ENCODE data around the gene ATP8B4.

- TF ChIP-seq ZNF8 (CRISPR knock-in tag; IDR thresholded peaks at IDR 0.05) (no peak), ZNF565 (CRISPR knock-in tag; conservative IDR thresholded peaks at IDR 0.05; ENCODE audit: low read depth) (no peak), BACH2 (CRISPR knock-in tag; IDR thresholded peaks at IDR 0.05; ENCODE audit: borderline replicate concordance) (no peak), ZFP3 (CRISPR knock-in tag; IDR thresholded peaks at IDR 0.05) (no peak), CSRNP3 (CRISPR knock-in tag; IDR thresholded peaks at IDR 0.05) (no peak)
These were observed 31.3 kb upstream of the ATP8B4 start for GRCh38 chr15:50150349-50150748.
